K562 (cell line): ENCODE data around the gene PM20D1. TPM values are rescaled to one million over a fixed set of nuclear protein-coding genes. Genes with fewer than 3 reads are reported as not detected.

Experiments used
- ATAC-seq: fragments of 200-7000 bp; cut with Tn5 transposase; 3 replicates; pipeline ENCODE4 v1.9.1; 2020; ENCODE audit warnings: moderate library complexity
- BruUV-seq: library from RNA; stranded (reverse); fragments of 400-500 nt; replicated peaks from 2 replicates; lab custom pipeline; 2021; lab: Mats Ljungman, UMichigan
- CTCF ChIA-PET: fragments of 300-600 bp; formaldehyde crosslinking; extraction: SDS; loops from one replicate; lab custom pipeline; 2021; ENCODE audit warnings: low intra/inter-chr PET ratio; lab: Yijun Ruan, JAX
- POLR2A ChIA-PET: fragments of 300-600, 350-650 bp; sonication (Branson Sonifier 250); formaldehyde crosslinking; extraction: SDS; loops from one replicate; lab custom pipeline; 2021; ENCODE audit warnings: antibody characterized with exemption, inconsistent platforms; lab: Yijun Ruan, JAX
- DNase-seq, 4 experiments: peaks; one replicate each; pipeline versions ENCODE4 v3.0.0 to v3.0.0-alpha.2; 2011 to 2018; ENCODE audit warnings: low spot score in 3 of 4, mixed read lengths in 3 of 4; ENCODE audit errors: extremely low read depth in 1 of 4
- FAIRE-seq: peaks from 2 replicates; lab custom pipeline; 2011; peaks lifted over from hg19 to GRCh38; lab: Jason Lieb, UNC
- H2AFZ ChIP-seq: 2 replicates; pipeline ENCODE4 v1.6.0; 2011; ENCODE audit warnings: low read depth, low read length, control low read depth, inconsistent platforms
- H3K27ac ChIP-seq: fragments of 200-600 bp; 3 replicates; pipeline ENCODE4 v1.8.0; 2011; ENCODE audit warnings: low read depth, mild to moderate bottlenecking, control low read depth, inconsistent platforms, low read length, moderate library complexity, mixed read lengths; ENCODE audit errors: extremely low read depth
- H3K27me3 ChIP-seq, 2 experiments: fragments of 300-600 bp in 1 of 2; 2 replicates in 1 of 2; 3 replicates in 1 of 2; pipeline versions ENCODE4 v1.6.0 to v1.8.0; 2011; ENCODE audit warnings: inconsistent platforms in 2 of 2, low read length in 2 of 2, mild to moderate bottlenecking in 1 of 2, mixed read lengths in 1 of 2, moderate library complexity in 1 of 2; ENCODE audit not compliant: control insufficient read depth in 2 of 2, insufficient read depth in 2 of 2
- H3K36me3 ChIP-seq: fragments of 300-600 bp; 3 replicates; pipeline ENCODE4 v1.8.0; 2011; ENCODE audit warnings: mild to moderate bottlenecking, low read length, inconsistent platforms; ENCODE audit not compliant: control insufficient read depth, insufficient read depth
- H3K4me1 ChIP-seq, 2 experiments: fragments of 200-600 bp in 1 of 2; replicated peaks in 1 of 2; 2 replicates in 1 of 2; 3 replicates in 1 of 2; pipeline versions ENCODE4 v1.5.1 to v1.8.0; 2011; ENCODE audit warnings: inconsistent platforms in 2 of 2, low read length in 2 of 2, mild to moderate bottlenecking in 1 of 2, mixed read lengths in 1 of 2, moderate library complexity in 1 of 2; ENCODE audit not compliant: control insufficient read depth in 2 of 2, insufficient read depth in 2 of 2
- H3K4me2 ChIP-seq: 2 replicates; pipeline ENCODE4 v1.6.1; 2011; ENCODE audit warnings: low read length, control low read depth, inconsistent platforms, mixed read lengths; ENCODE audit not compliant: insufficient read depth
- H3K4me3 ChIP-seq: fragments of 200-600 bp; sonication (generic), shearing (Covaris generic); 2 replicates; pipeline ENCODE4 v1.5.1; 2016; ENCODE audit warnings: control low read depth, inconsistent platforms
- H3K79me2 ChIP-seq: fragments of 200-600 bp; 3 replicates; pipeline ENCODE4 v1.8.0; 2011; ENCODE audit warnings: low read length, inconsistent platforms; ENCODE audit not compliant: control insufficient read depth, insufficient read depth
- H3K9ac ChIP-seq, 2 experiments: 2 replicates each; pipeline versions ENCODE4 v1.6.0 to v1.6.1; 2011; ENCODE audit warnings: low read depth in 2 of 2, low read length in 2 of 2, control low read depth in 1 of 2, inconsistent platforms in 1 of 2, mild to moderate bottlenecking in 1 of 2, mixed read lengths in 1 of 2; ENCODE audit not compliant: insufficient read depth in 1 of 2
- H3K9me1 ChIP-seq: one replicate; pipeline ENCODE4 v1.6.0; 2011; ENCODE audit warnings: inconsistent platforms, mild to moderate bottlenecking, low read length, moderate library complexity; ENCODE audit not compliant: control insufficient read depth, insufficient read depth
- H3K9me3 ChIP-seq: replicated peaks from 2 replicates; pipeline ENCODE4 v1.5.1; 2011; ENCODE audit warnings: low read depth, low read length, inconsistent platforms; ENCODE audit not compliant: control insufficient read depth, insufficient read depth
- H4K20me1 ChIP-seq: replicated peaks from 2 replicates; pipeline ENCODE4 v1.6.1; 2011; ENCODE audit warnings: low read length, inconsistent platforms, mixed read lengths; ENCODE audit not compliant: control insufficient read depth, insufficient read depth
- CXXC5 ChIP-seq: fragments of 250-450 bp; sonication (Bioruptor Pico); IDR thresholded peaks from 2 replicates; pipeline ENCODE4 v1.8.0; 2022; ENCODE audit warnings: inconsistent platforms, mild to moderate bottlenecking, moderate library complexity
- EGR1 ChIP-seq: fragments of 450-650 bp; conservative IDR thresholded peaks from 2 replicates; pipeline ENCODE4 v1.6.1; 2017; ENCODE audit warnings: mild to moderate bottlenecking
- ESRRB ChIP-seq: fragments of 250-450 bp; sonication (Bioruptor Pico); IDR thresholded peaks from 2 replicates; pipeline ENCODE4 v1.5.0; 2020; ENCODE audit warnings: mild to moderate bottlenecking, moderate library complexity, borderline replicate concordance
- GATA2 ChIP-seq: sonication (generic); formaldehyde crosslinking; IDR thresholded peaks from 2 replicates; pipeline ENCODE4 v1.4.0; 2020; ENCODE audit warnings: mild to moderate bottlenecking, missing genetic modification reagents
- KAT7 ChIP-seq: sonication (generic); formaldehyde crosslinking; IDR thresholded peaks from 2 replicates; pipeline ENCODE4 v1.8.0; 2022; ENCODE audit warnings: missing genetic modification reagents, mild to moderate bottlenecking, borderline replicate concordance
- NCOR1 ChIP-seq: fragments of 450-650 bp; IDR thresholded peaks from 2 replicates; pipeline ENCODE4 v1.6.1; 2016; ENCODE audit warnings: mild to moderate bottlenecking, moderate library complexity
- NFIC ChIP-seq: fragments of 450-650 bp; IDR thresholded peaks from 2 replicates; pipeline ENCODE4 v1.6.1; 2017; ENCODE audit warnings: mild to moderate bottlenecking, inconsistent platforms
- POLR2G ChIP-seq: fragments of 200-400 bp; formaldehyde crosslinking; IDR thresholded peaks from 2 replicates; pipeline ENCODE4 v1.6.1; 2017; ENCODE audit warnings: low read depth, mild to moderate bottlenecking, antibody characterized with exemption, low read length, moderate library complexity
- RCOR1 ChIP-seq, 2 experiments: IDR thresholded peaks; 2 replicates each; pipeline ENCODE4 v1.6.1; 2012; ENCODE audit warnings: low read depth in 2 of 2, low read length in 2 of 2, borderline replicate concordance in 1 of 2, improper control_type of control experiment in 1 of 2
- SIN3A ChIP-seq, 2 experiments: fragments of 150-350 bp in 1 of 2; IDR thresholded peaks; 2 replicates each; pipeline ENCODE4 v1.6.1; 2011 to 2016; ENCODE audit warnings: borderline replicate concordance in 2 of 2, low read depth in 2 of 2, low read length in 2 of 2, mild to moderate bottlenecking in 2 of 2, moderate library complexity in 2 of 2; ENCODE audit not compliant: control insufficient read depth in 1 of 2
- SMAD4 ChIP-seq: fragments of 250-450 bp; sonication (Bioruptor Pico); conservative IDR thresholded peaks from 2 replicates; pipeline ENCODE4 v1.8.0; 2021; ENCODE audit warnings: inconsistent platforms, mild to moderate bottlenecking, moderate library complexity
- TAL1 ChIP-seq: fragments of 450-650 bp; IDR thresholded peaks from 2 replicates; pipeline ENCODE4 v1.6.1; 2016; ENCODE audit warnings: mild to moderate bottlenecking
- XRCC4 ChIP-seq: IDR thresholded peaks from one replicate; pipeline ENCODE4 v1.6.1; 2011; ENCODE audit not compliant: insufficient read depth, insufficient read length; ENCODE audit errors: extremely low read depth
- ZBTB7A ChIP-seq: IDR thresholded peaks from 2 replicates; pipeline ENCODE4 v1.6.1; 2011; ENCODE audit warnings: low read depth, mild to moderate bottlenecking, low read length, moderate library complexity, borderline replicate concordance; ENCODE audit not compliant: control insufficient read depth
- ZC3H11A ChIP-seq: IDR thresholded peaks from 2 replicates; pipeline ENCODE4 v1.6.1; 2012; ENCODE audit warnings: low read depth, low read length, improper control_type of control experiment
- ZNF134 ChIP-seq: fragments of 250-450 bp; sonication (Bioruptor Pico); conservative IDR thresholded peaks from 2 replicates; pipeline ENCODE4 v1.4.0; 2020
- ZNF347 ChIP-seq: fragments of 450-650 bp; formaldehyde crosslinking; IDR thresholded peaks from 2 replicates; pipeline ENCODE4 v1.4.0; 2020; ENCODE audit warnings: low read depth, mild to moderate bottlenecking, moderate library complexity
- ZNF79 ChIP-seq: fragments of 250-450 bp; sonication (Bioruptor Pico); IDR thresholded peaks from 2 replicates; pipeline ENCODE4 v1.4.0; 2020; ENCODE audit warnings: low read depth, mild to moderate bottlenecking, moderate library complexity
- WGBS: fragments of 100-300 bp; shearing (Covaris generic); methylation state at CpG from one replicate; pipeline ENCODE4 v1.1.6; 2016; ENCODE audit warnings: low coverage, mixed read lengths; ENCODE audit not compliant: insufficient coverage; ENCODE audit errors: missing lambda C conversion rate; 5-methylcytosine and 5-hydroxymethylcytosine counted together
- in situ Hi-C: fragments of 300-500 bp; cut with MboI; formaldehyde crosslinking; loops from 4 replicates; pipeline ENCODE4 v1.15.0; 2018; ENCODE audit warnings: inconsistent platforms, mixed read lengths
- intact Hi-C: fragments of 100-400 bp; cut with micrococcal nuclease; formaldehyde crosslinking; loops from 2 replicates; pipeline ENCODE4 v1.14.2; 2022
- polyA plus RNA-seq, 8 experiments: library from polyadenylated mRNA; depleted of rRNA in 4 of 8; stranded (reverse) in 5 of 8; unstranded in 3 of 8; fragments of >200 nt; fragmentation: Nextera tagmentation in 2 of 8; fragmentation: Illumina TruSeq in 1 of 8; extraction: Ambion mirVana in 2 of 8; extraction: Trizol in 1 of 8; gene quantifications; 2 replicates each; pipeline versions ENCODE4 v1.2.1 to v1.2.3, GENCODE V29; 2011 to 2014; ENCODE audit warnings: inconsistent platforms in 1 of 8, missing spikeins in 1 of 8
- total RNA-seq, 7 experiments: library from RNA; depleted of rRNA in 6 of 7; stranded (reverse); fragments of >200 nt in 6 of 7; fragmentation: Illumina TruSeq in 2 of 7; extraction: Trizol in 2 of 7; gene quantifications; 2 replicates each; pipeline versions ENCODE4 v1.2.1 to v1.2.3, GENCODE V29; 2011 to 2021; ENCODE audit warnings: low replicate concordance in 1 of 7

The PM20D1 gene
- total and polyA plus RNA-seq, 9 of the 15 experiments (the other 6 are each of a cell fraction or from before 2014, with no cell fraction given), result not detected

GRCh38 chr1:205803986-205804385 is 45.9 kb downstream of the PM20D1 start:
- Histone ChIP-seq H3K36me3 (peaks cover 17% of the 10 kb centered on the region; the same call in 2 of the 3 replicates), H3K4me2 (no peak overlapping the region), H3K4me1 (peaks cover 8 to 16% of the 10 kb centered on the region in 2 experiments; a peak in 4 of 5 replicates), H3K27ac (no peak overlapping the region), H3K9me1 (peaks cover 3% of the 10 kb centered on the region), H3K79me2 (peaks cover 7% of the 10 kb centered on the region; the same call in 1 of the 3 replicates), H3K4me3 (no peak overlapping the region), H3K27me3 (no peaks in the 10 kb centered on the region), H2AFZ (no peak overlapping the region)
- in situ Hi-C loops, result no loop called here
- no peak for FAIRE-seq
- no TSS peak for BruUV-seq
- no peak for ATAC-seq
- TF ChIP-seq SMAD4 (CRISPR knock-in tag), result no peak
- TF ChIP-seq NFIC, result no peak
- no peak for TF ChIP-seq POLR2G
- no peak for TF ChIP-seq ZC3H11A
- TF ChIP-seq, all 486 proteins: peak for 0
- no peak for DNase-seq
- intact Hi-C loops, result no loop called here
- ChIA-PET POLR2A (interaction anchor here (0.6 to 2.5 kb wide), 4 partner anchors 8 to 860 kb away, joined by 3 to 6 read pairs (median 3); partner anchors contain the start of gene SLC41A1), CTCF (no interaction called here)
- 62% methylated on average over 4 of the region's 4 CpGs for WGBS
- no peaks in the 10 kb centered on the region for H3K9me3 ChIP-seq
- peak overlapping the region in 1 of 2 experiments; percentile 30; a peak in 1 of 4 replicates for H3K9ac ChIP-seq
- H4K20me1 ChIP-seq, result peaks cover 19% of the 10 kb centered on the region

GRCh38 chr1:205802060-205802459 is 47.9 kb downstream of the PM20D1 start:
- peak overlapping the region in 1 of 2 experiments; percentile 57; a peak in 1 of 4 replicates for H3K9ac ChIP-seq
- H3K4me3 ChIP-seq, result no peak overlapping the region
- no peak overlapping the region for H3K27ac ChIP-seq
- WGBS, result 35% methylated on average over 8 of the region's 8 CpGs
- ATAC-seq, result peak; percentile 73
- peaks cover 32% of the 10 kb centered on the region; the same call in 2 of the 3 replicates for H3K36me3 ChIP-seq
- DNase-seq, result peak; percentile 75 to 82 (median 79)
- BruUV-seq, result no TSS peak
- peaks cover 3% of the 10 kb centered on the region for H3K9me1 ChIP-seq
- H4K20me1 ChIP-seq, result peaks cover 14% of the 10 kb centered on the region
- H3K27me3 ChIP-seq, result no peaks in the 10 kb centered on the region
- peak; percentile 68 for FAIRE-seq
- ChIA-PET CTCF (no interaction called here), POLR2A (interaction anchor here (1.0 to 1.9 kb wide), 2 partner anchors 9 kb away, joined by 3 to 15 read pairs; no protein-coding TSS in a partner anchor)
- H3K4me1 ChIP-seq, result peaks cover 8 to 21% of the 10 kb centered on the region in 2 experiments; a peak in 4 of 5 replicates
- intact Hi-C loops, result no loop called here
- in situ Hi-C loops, result no loop called here
- no peaks in the 10 kb centered on the region for H3K9me3 ChIP-seq
- H2AFZ ChIP-seq, result no peak overlapping the region
- H3K4me2 ChIP-seq, result no peak overlapping the region; the same call in 1 of the 2 replicates
- no peaks in the 10 kb centered on the region for H3K79me2 ChIP-seq
- TF ChIP-seq SIN3A (IDR thresholded peaks at IDR 0.05; ENCODE audit: borderline replicate concordance in 2 of 2, control insufficient read depth in 1 of 2, low read depth in 2 of 2, low read length in 2 of 2) (no peak), ESRRB (CRISPR knock-in tag) (no peak), ZNF347 (CRISPR knock-in tag) (no peak), EGR1 (peak; percentile 48; the same call in 1 of the 2 replicates), KAT7 (CRISPR knock-in tag) (no peak), CXXC5 (CRISPR knock-in tag) (peak; percentile 63), NCOR1 (peak; percentile 65; the same call in 1 of the 2 replicates), TAL1 (peak; percentile 84), ZNF79 (no peak), XRCC4 (no peak), ZBTB7A (peak; percentile 27; the same call in 1 of the 2 replicates), RCOR1 (IDR thresholded peaks at IDR 0.05; ENCODE audit: borderline replicate concordance in 1 of 2, low read depth in 2 of 2, low read length in 2 of 2) (no peak), GATA2 (CRISPR knock-in tag) (no peak; the same call in 1 of the 2 replicates), ZNF134 (CRISPR knock-in tag) (no peak)
